Gastrocnemius medialis (tissue), 4 donors: ENCODE data around the gene PNMA8C. TPM values are rescaled to one million over a fixed set of nuclear protein-coding genes. Genes with fewer than 3 reads are reported as not detected.
"Not testable (repeated sequence)": the region's sequence is repeated elsewhere in the genome, so short reads cannot be mapped to it uniquely, and the experiment has no call there.

Source experiments
- ATAC-seq, 2 donors: fragments of 150-250 bp; one replicate each; pipeline ENCODE4 v1.9.1; 2016
- DNase-seq, 2 donors: peaks; one replicate each; pipeline ENCODE4 v3.0.0-alpha.2; 2019
- H3K27ac ChIP-seq, 4 donors: fragments of 200-600 bp; sonication (generic); 1 replicate in 1 of 4; 2 replicates in 3 of 4; pipeline ENCODE4 v1.5.1; 2016 to 2018; ENCODE audit warnings: mild to moderate bottlenecking in 2 of 4, moderate library complexity in 1 of 4
- H3K27me3 ChIP-seq, 3 donors: fragments of 200-600 bp; sonication (generic) in 2 of 3; 1 replicate in 1 of 3; 2 replicates in 2 of 3; pipeline versions ENCODE4 v1.5.1 to v1.6.0; 2016 to 2019; ENCODE audit warnings: mild to moderate bottlenecking in 1 of 3, moderate library complexity in 1 of 3
- H3K36me3 ChIP-seq, 2 donors: fragments of 200-600 bp; sonication (generic) in 1 of 2; one replicate each; pipeline ENCODE4 v1.5.1; 2017 to 2018
- H3K4me1 ChIP-seq, 2 donors: fragments of 200-600 bp; sonication (generic) in 1 of 2; one replicate each; pipeline ENCODE4 v1.5.1; 2016 to 2017; ENCODE audit warnings: mild to moderate bottlenecking in 2 of 2
- H3K4me3 ChIP-seq, 4 donors: fragments of 200-600 bp; sonication (generic) in 3 of 4; 1 replicate in 1 of 4; 2 replicates in 3 of 4; pipeline ENCODE4 v1.5.1; 2016 to 2019; ENCODE audit warnings: mild to moderate bottlenecking in 2 of 4
- H3K9me3 ChIP-seq, 3 donors: fragments of 200-600 bp; sonication (generic) in 2 of 3; 1 replicate in 1 of 3; 2 replicates in 2 of 3; pipeline ENCODE4 v1.5.1; 2016 to 2019
- CTCF ChIP-seq, 5 experiments: fragments of 450-650 bp in 3 of 5; fragments of 200-600 bp in 2 of 5; sonication (generic) in 2 of 5; IDR thresholded peaks in 4 of 5; conservative IDR thresholded peaks in 1 of 5; 1 replicate in 4 of 5; 2 replicates in 1 of 5; pipeline ENCODE4 v1.5.1; 2016 to 2019; ENCODE audit warnings: antibody characterized with exemption in 5 of 5, mild to moderate bottlenecking in 3 of 5, moderate library complexity in 3 of 5
- POLR2A ChIP-seq, 2 donors: fragments of 450-650 bp; IDR thresholded peaks; one replicate each; pipeline ENCODE4 v1.6.1; 2017; ENCODE audit warnings: antibody characterized with exemption in 2 of 2, mild to moderate bottlenecking in 2 of 2, moderate library complexity in 2 of 2
- in situ Hi-C, 4 donors: fragments of 200-750 bp; cut with MboI; loops; one replicate each; pipeline versions ENCODE4 v1.15.0 to v1.8.0; 2017; ENCODE audit warnings: low sequenced_read_pairs in 4 of 4
- intact Hi-C: fragments of 100-400 bp; cut with DNase I; formaldehyde crosslinking; loops from one replicate; pipeline ENCODE4 v1.15.1; 2023; ENCODE audit warnings: low total_unique reads
- total RNA-seq, 4 donors: library from RNA; depleted of rRNA; stranded (reverse); fragments of >200 nt; gene quantifications; one replicate each; pipeline versions ENCODE4 v1.1.0 to v1.2.3, GENCODE V29; 2016

The PNMA8C gene
- total RNA-seq, 4 donors from 2014 or later = not detected

- H3K4me1 ChIP-seq = peaks cover 5 to 15% of the 10 kb centered on the region in 2 donors
- ATAC-seq (no peak), DNase-seq (no peak)
- no peaks in the 10 kb centered on the region for H3K9me3 ChIP-seq
- no peak overlapping the region for H3K27ac ChIP-seq
- in situ Hi-C loops (no loop called here), intact Hi-C loops (no loop called here)
- no peak overlapping the region for H3K4me3 ChIP-seq
- TF ChIP-seq POLR2A (IDR thresholded peaks at IDR 0.05) (no peak), CTCF (IDR thresholded peaks at IDR 0.05 in 4 of 5, conservative IDR thresholded peaks at IDR 0.05 in 1 of 5) (no peak)
- no peaks in the 10 kb centered on the region for H3K36me3 ChIP-seq
- no peaks in the 10 kb centered on the region for H3K27me3 ChIP-seq
Measured at GRCh38 chr19:46447006-46447405, 18.3 kb upstream of the PNMA8C start.

- Histone ChIP-seq H3K27me3 (no peaks in the 10 kb centered on the region), H3K4me3 (no peak overlapping the region), H3K4me1 (peaks cover 4 to 8% of the 10 kb centered on the region in 2 donors), H3K36me3 (no peaks in the 10 kb centered on the region), H3K27ac (no peak overlapping the region), H3K9me3 (no peaks in the 10 kb centered on the region)
- in situ Hi-C loops (no loop called here), intact Hi-C loops (no loop called here)
- DNase-seq (no peak), ATAC-seq (no peak)
- no peak for TF ChIP-seq POLR2A (IDR thresholded peaks at IDR 0.05)
- no peak for TF ChIP-seq CTCF (IDR thresholded peaks at IDR 0.05 in 4 of 5, conservative IDR thresholded peaks at IDR 0.05 in 1 of 5)
Measured at GRCh38 chr19:46446021-46446420, 17.3 kb upstream of the PNMA8C start.

GRCh38 chr19:46442808-46443450 lies 14.2 kb upstream of the PNMA8C start:
- in situ Hi-C loops = no loop called here
- ATAC-seq = no peak
- H3K4me3 ChIP-seq = no peak overlapping the region
- H3K9me3 ChIP-seq = no peaks in the 10 kb centered on the region
- peaks cover 0 to 6% of the 10 kb centered on the region in 2 donors for H3K4me1 ChIP-seq
- no peaks in the 10 kb centered on the region for H3K36me3 ChIP-seq
- no peaks in the 10 kb centered on the region for H3K27me3 ChIP-seq
- H3K27ac ChIP-seq = no peak overlapping the region
- intact Hi-C loops = no loop called here
- DNase-seq = no peak
- TF ChIP-seq POLR2A (IDR thresholded peaks at IDR 0.05) (no peak), CTCF (IDR thresholded peaks at IDR 0.05 in 4 of 5, conservative IDR thresholded peaks at IDR 0.05 in 1 of 5) (no peak)

- H3K4me1 ChIP-seq = peaks cover 0 to 6% of the 10 kb centered on the region in 2 donors
- H3K4me3 ChIP-seq = no peak overlapping the region
- H3K27me3 ChIP-seq = no peaks in the 10 kb centered on the region
- TF ChIP-seq POLR2A (IDR thresholded peaks at IDR 0.05) (no peak), CTCF (IDR thresholded peaks at IDR 0.05 in 4 of 5, conservative IDR thresholded peaks at IDR 0.05 in 1 of 5) (no peak)
- no peak overlapping the region for H3K27ac ChIP-seq
- ATAC-seq (no peak), DNase-seq (no peak)
- intact Hi-C loops (no loop called here), in situ Hi-C loops (no loop called here)
- no peaks in the 10 kb centered on the region for H3K9me3 ChIP-seq
- no peaks in the 10 kb centered on the region for H3K36me3 ChIP-seq
Measured at GRCh38 chr19:46441866-46442265, 13.1 kb upstream of the PNMA8C start.

GRCh38 chr19:46435689-46436088 lies 7.0 kb upstream of the PNMA8C start:
- ATAC-seq, H3K9me3 ChIP-seq, H3K36me3 ChIP-seq, H3K4me3 ChIP-seq, H3K27ac ChIP-seq, DNase-seq, H3K4me1 ChIP-seq, in situ Hi-C loops, intact Hi-C loops: not testable (repeated sequence)
- H3K27me3 ChIP-seq = peaks cover 0 to 10% (median 6%) of the 10 kb centered on the region in 3 donors
